Natural killer cell (primary cell): Measurements from ENCODE around the gene GRM7. TPM values are rescaled to one million over a fixed set of nuclear protein-coding genes. Genes with fewer than 3 reads are reported as not detected.

Source experiments
- ATAC-seq, 3 donors: fragments of 150-1000 bp in 2 of 3; fragments of 200-7000 bp in 1 of 3; cut with Tn5 transposase; 1 replicate in 1 of 3; 2 replicates in 2 of 3; pipeline ENCODE4 v1.10.0; 2021; ENCODE audit warnings: mild to moderate bottlenecking in 2 of 3, moderate library complexity in 2 of 3
- DNase-seq, 2 donors: peaks; one replicate each; pipeline versions ENCODE4 v3.0.0 to v3.0.0-alpha.2; 2013 to 2021; ENCODE audit warnings: mixed read lengths in 1 of 2
- H3K27ac ChIP-seq: one replicate; pipeline ENCODE4 v1.5.1; 2013; ENCODE audit warnings: mild to moderate bottlenecking, low read length
- H3K27me3 ChIP-seq: one replicate; pipeline ENCODE4 v1.6.1; 2013; ENCODE audit warnings: low read length; ENCODE audit not compliant: control insufficient read depth, insufficient read depth
- H3K36me3 ChIP-seq: one replicate; pipeline ENCODE4 v1.6.1; 2013; ENCODE audit warnings: low read length; ENCODE audit not compliant: control insufficient read depth, insufficient read depth
- H3K4me1 ChIP-seq: one replicate; pipeline ENCODE4 v1.6.1; 2013; ENCODE audit warnings: low read length; ENCODE audit not compliant: control insufficient read depth, insufficient read depth
- H3K4me3 ChIP-seq: one replicate; pipeline ENCODE4 v1.5.1; 2013; ENCODE audit warnings: low read length
- H3K9me3 ChIP-seq: one replicate; pipeline ENCODE4 v1.6.1; 2013; ENCODE audit warnings: low read length; ENCODE audit not compliant: control insufficient read depth, insufficient read depth
- H3K27ac Mint-ChIP-seq, 2 donors: one replicate each; pipeline ENCODE4 v1.8.0; 2022; ENCODE audit warnings: mild to moderate bottlenecking in 2 of 2, mixed read lengths in 2 of 2, moderate library complexity in 1 of 2
- H3K27me3 Mint-ChIP-seq, 2 donors: one replicate each; pipeline ENCODE4 v1.8.0; 2022; ENCODE audit warnings: low read depth in 2 of 2, mixed read lengths in 2 of 2
- H3K36me3 Mint-ChIP-seq: one replicate; pipeline ENCODE4 v1.8.0; 2022; ENCODE audit warnings: mixed read lengths
- H3K4me1 Mint-ChIP-seq, 2 donors: one replicate each; pipeline ENCODE4 v1.8.0; 2022; ENCODE audit warnings: mixed read lengths in 2 of 2
- H3K4me3 Mint-ChIP-seq: one replicate; pipeline ENCODE4 v1.8.0; 2022; ENCODE audit warnings: mild to moderate bottlenecking, moderate library complexity, mixed read lengths
- H3K9me3 Mint-ChIP-seq, 2 donors: one replicate each; pipeline ENCODE4 v1.8.0; 2022; ENCODE audit warnings: mixed read lengths in 2 of 2
- CTCF ChIP-seq: fragments of 200-600 bp; IDR thresholded peaks from one replicate; pipeline ENCODE4 v1.8.0; 2022; ENCODE audit warnings: antibody characterized with exemption
- WGBS: methylation state at CpG from one replicate; pipeline ENCODE4 v1.1.7; 2013; ENCODE audit warnings: missing lambda C conversion rate; ENCODE audit not compliant: insufficient coverage; 5-methylcytosine and 5-hydroxymethylcytosine counted together
- intact Hi-C: fragments of 100-400 bp; cut with micrococcal nuclease; formaldehyde crosslinking; loops from one replicate; pipeline ENCODE4 v1.14.2; 2022
- total RNA-seq, 4 donors: library from RNA; stranded (reverse); fragments of 120-200 nt in 1 of 4; gene quantifications; one replicate each; pipeline versions ENCODE4 v1.2.3 to v1.2.4, GENCODE V29; 2013 to 2022

GRM7 gene
- total RNA-seq, 3 donors from 2014 or later (not counting 1 experiment from before 2014, with no cell fraction given): not detected

DNA sequence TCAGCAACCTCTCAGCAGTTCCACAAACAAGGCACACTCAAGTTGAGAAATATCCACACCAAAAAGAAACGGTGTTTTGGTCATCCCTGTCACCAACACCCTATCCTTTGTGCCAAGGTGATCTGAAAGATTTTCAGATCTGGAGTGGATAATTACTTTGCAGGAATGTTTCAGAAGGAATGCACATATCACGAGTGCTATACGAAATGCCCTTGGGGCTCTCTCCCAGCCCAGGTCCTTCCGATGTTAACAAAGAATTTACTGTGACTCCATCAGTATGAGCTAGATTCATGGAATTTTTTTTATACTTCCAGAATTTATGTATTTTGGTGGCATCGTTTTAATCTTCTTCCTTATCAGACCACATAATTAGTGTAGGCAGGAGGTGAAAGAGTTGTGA is 105.0 kb downstream of the GRM7 start:
- whole genome bisulfite sequencing: 100% methylated on average over 3 of the region's 5 CpGs
- TF ChIP-seq CTCF: no peak
- H3K36me3 ChIP-seq: no peaks in the 10 kb centered on the region

DNA sequence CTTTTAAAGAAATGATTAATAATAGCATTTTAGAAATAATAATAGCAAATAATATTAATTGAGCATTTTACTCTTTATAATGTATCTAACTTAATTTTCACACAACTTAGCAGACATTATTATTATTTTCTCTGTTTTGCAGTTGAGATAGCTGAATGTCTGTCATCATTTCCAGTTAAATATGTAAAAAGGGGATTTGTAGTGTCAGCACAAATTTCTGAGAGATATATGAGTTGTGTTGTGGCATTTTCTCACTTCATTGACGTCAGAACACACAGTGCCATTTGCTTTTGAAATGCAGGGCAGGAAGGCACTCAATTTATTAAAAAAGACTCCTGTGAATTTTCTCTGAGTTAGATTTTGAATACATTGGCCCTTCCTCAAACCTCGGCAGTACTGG is 111.0 kb downstream of the GRM7 start:
- no peak for DNase-seq
- Mint-ChIP-seq H3K9me3 (peaks cover 0 to 9% of the 10 kb centered on the region in 2 donors), H3K36me3 (no peaks in the 10 kb centered on the region), H3K4me1 (no peaks in the 10 kb centered on the region), H3K4me3 (no peak overlapping the region), H3K27me3 (no peaks in the 10 kb centered on the region), H3K27ac (no peak overlapping the region)
- Histone ChIP-seq H3K9me3 (peaks cover 7% of the 10 kb centered on the region), H3K27me3 (no peaks in the 10 kb centered on the region), H3K4me3 (no peak overlapping the region), H3K27ac (no peak overlapping the region), H3K36me3 (no peaks in the 10 kb centered on the region), H3K4me1 (no peaks in the 10 kb centered on the region)
- TF ChIP-seq CTCF: no peak
- 86% methylated on average over 2 of the region's 2 CpGs for WGBS
- intact Hi-C loops: no loop called here
- no peak for ATAC-seq

More for the DNA sequence above, 105.0 kb downstream of the GRM7 start:
- intact Hi-C loops: no loop called here
- no peaks in the 10 kb centered on the region for H3K9me3 ChIP-seq
- H3K4me3 Mint-ChIP-seq: no peak overlapping the region
- no peak overlapping the region for H3K4me3 ChIP-seq
- H3K36me3 Mint-ChIP-seq: no peaks in the 10 kb centered on the region
- DNase-seq: no peak
- no peak overlapping the region for H3K27ac Mint-ChIP-seq
- peaks cover 7 to 11% of the 10 kb centered on the region in 2 donors for H3K9me3 Mint-ChIP-seq
- H3K27me3 ChIP-seq: no peaks in the 10 kb centered on the region
- no peaks in the 10 kb centered on the region for H3K27me3 Mint-ChIP-seq
- H3K4me1 Mint-ChIP-seq: no peaks in the 10 kb centered on the region
- no peak for ATAC-seq
- H3K27ac ChIP-seq: no peak overlapping the region
- H3K4me1 ChIP-seq: no peaks in the 10 kb centered on the region

DNA sequence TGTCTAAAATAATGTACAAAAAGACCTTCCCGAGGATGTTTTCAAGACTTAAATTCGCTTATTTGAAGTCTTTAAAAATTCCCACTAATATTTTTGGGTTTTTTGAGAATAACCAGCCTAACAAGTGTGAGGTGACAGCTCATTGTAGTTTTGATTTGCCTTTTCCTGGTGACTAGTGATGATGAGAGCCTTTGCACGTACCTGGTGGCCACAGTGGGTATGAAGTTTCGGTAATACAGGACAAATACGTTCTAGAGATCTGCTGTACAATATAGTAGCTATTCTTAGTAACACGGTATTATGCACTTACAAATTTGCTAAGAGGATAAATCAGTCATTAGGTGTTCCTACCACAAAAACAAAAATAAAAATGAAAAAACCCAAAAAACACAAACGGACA is 124.9 kb downstream of the GRM7 start:
- WGBS: 94% methylated on average over 4 of the region's 7 CpGs
- Histone ChIP-seq H3K9me3 (no peaks in the 10 kb centered on the region), H3K4me1 (no peaks in the 10 kb centered on the region), H3K36me3 (no peaks in the 10 kb centered on the region), H3K4me3 (no peak overlapping the region), H3K27ac (no peak overlapping the region), H3K27me3 (no peaks in the 10 kb centered on the region)
- H3K4me3 Mint-ChIP-seq: no peak overlapping the region
- no peaks in the 10 kb centered on the region for H3K36me3 Mint-ChIP-seq
- intact Hi-C loops: no loop called here
- peaks cover 5 to 22% of the 10 kb centered on the region in 2 donors for H3K9me3 Mint-ChIP-seq
- ATAC-seq (no peak), DNase-seq (no peak)
- TF ChIP-seq CTCF: no peak
- H3K4me1 Mint-ChIP-seq: no peaks in the 10 kb centered on the region
- H3K27me3 Mint-ChIP-seq: no peaks in the 10 kb centered on the region
- H3K27ac Mint-ChIP-seq: no peak overlapping the region

DNA sequence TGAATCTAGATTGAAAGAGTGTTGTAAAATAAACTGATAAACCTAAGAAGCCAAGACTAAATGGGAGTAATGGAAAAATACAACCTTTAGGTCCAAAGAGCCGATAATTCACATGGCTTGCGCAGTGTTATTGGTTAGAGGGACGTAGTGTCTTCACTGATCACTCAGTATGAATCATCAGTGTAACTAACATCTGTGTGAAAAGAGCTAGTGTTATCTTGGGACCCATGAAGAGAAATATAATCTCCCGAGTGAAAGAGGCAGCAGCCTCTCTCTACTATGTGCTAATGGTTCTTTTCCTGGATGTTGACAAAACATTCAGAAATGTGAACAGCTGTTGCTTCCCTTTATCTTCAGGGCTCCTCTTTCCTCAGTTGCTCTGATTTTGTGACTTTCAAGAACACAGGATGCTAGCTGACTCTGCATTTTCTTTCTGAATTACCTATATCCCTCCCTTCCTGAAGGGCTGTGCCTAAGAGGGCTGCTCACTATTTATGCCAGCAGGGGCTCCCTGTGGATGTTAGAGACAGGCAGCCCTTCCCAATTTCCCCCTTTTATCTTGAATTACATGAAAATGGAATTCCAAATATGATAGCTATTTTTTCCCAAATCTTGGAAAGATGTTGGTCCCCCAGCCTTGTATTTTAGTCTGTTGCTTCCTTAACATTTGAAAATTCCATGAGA is 128.8 kb downstream of the GRM7 start:
- Histone ChIP-seq H3K27ac (no peak overlapping the region), H3K4me3 (no peak overlapping the region), H3K4me1 (no peaks in the 10 kb centered on the region), H3K27me3 (no peaks in the 10 kb centered on the region), H3K9me3 (no peaks in the 10 kb centered on the region), H3K36me3 (no peaks in the 10 kb centered on the region)
- no peaks in the 10 kb centered on the region for H3K36me3 Mint-ChIP-seq
- DNase-seq (no peak), ATAC-seq (no peak)
- WGBS: 85% methylated on average over 4 of the region's 4 CpGs
- peaks cover 11 to 28% of the 10 kb centered on the region in 2 donors for H3K9me3 Mint-ChIP-seq
- no peak overlapping the region for H3K4me3 Mint-ChIP-seq
- H3K4me1 Mint-ChIP-seq: no peaks in the 10 kb centered on the region
- TF ChIP-seq CTCF: no peak
- no peak overlapping the region for H3K27ac Mint-ChIP-seq
- no peaks in the 10 kb centered on the region for H3K27me3 Mint-ChIP-seq
- intact Hi-C loops: no loop called here
